Ovary (tissue), 3 donors: ENCODE measurements around the gene MRRF.

ENCODE experiments used
- CTCF ChIP-seq, 3 donors: fragments of 450-650 bp in 2 of 3; fragments of 200-600 bp in 1 of 3; IDR thresholded peaks; one replicate each; pipeline versions ENCODE4 v1.5.1 to v1.8.0; 2016 to 2022; ENCODE audit warnings: antibody characterized with exemption in 3 of 3, mild to moderate bottlenecking in 1 of 3
- EP300 ChIP-seq: sonication (generic); formaldehyde crosslinking; IDR thresholded peaks from one replicate; pipeline ENCODE4 v1.6.1; 2017; ENCODE audit warnings: antibody characterized with exemption
- POLR2A ChIP-seq: fragments of 450-650 bp; IDR thresholded peaks from one replicate; pipeline ENCODE4 v1.6.1; 2017; ENCODE audit warnings: antibody characterized with exemption, mild to moderate bottlenecking, moderate library complexity
- donor health status: DM: no; HTN: no; CAD: no.

- TF ChIP-seq CTCF (IDR thresholded peaks at IDR 0.05), result no peak
- no peak for TF ChIP-seq EP300
- TF ChIP-seq POLR2A, result no peak
Measured at GRCh38 chr9:122239722-122240121, 25.0 kb upstream of the MRRF start.
